A673 (cell line): Measurements from ENCODE around the gene MRI1.

ENCODE experiments used
- CTCF ChIP-seq: fragments of 300-800, 200-600 bp; sonication (generic); conservative IDR thresholded peaks from 2 replicates; pipeline ENCODE4 v1.5.1; 2017; ENCODE audit warnings: low read depth, mild to moderate bottlenecking, antibody characterized with exemption, low read length, moderate library complexity, mixed read lengths
- EZH2 ChIP-seq: fragments of 200-600 bp; sonication (generic); IDR thresholded peaks from 2 replicates; pipeline ENCODE4 v1.6.1; 2017; ENCODE audit warnings: borderline replicate concordance, low read depth, mild to moderate bottlenecking, mixed read lengths, antibody characterized with exemption, low read length; ENCODE audit not compliant: poor library complexity, severe bottlenecking

GRCh38 chr19:13790354-13790753, 26.0 kb downstream of the MRI1 start:
- no peak for TF ChIP-seq CTCF
- no peak for TF ChIP-seq EZH2
